Measurements from ENCODE around the gene ZFAND3. TPM values are rescaled to one million over a fixed set of nuclear protein-coding genes. Genes with fewer than 3 reads are reported as not detected.

ZFAND3 gene
- total and polyA plus RNA-seq, 10 of the 15 experiments (the other 5 are each of a cell fraction or from before 2014, with no cell fraction given): 0.90 to 34.4 (median 16.3) TPM

- Histone ChIP-seq H3K9ac (ENCODE audit: control insufficient read depth, insufficient read depth, low read length) (no peak overlapping the region), H3K4me2 (ENCODE audit: control insufficient read depth, insufficient read depth) (no peak overlapping the region), H4K20me1 (ENCODE audit: control insufficient read depth, insufficient read depth) (no peaks in the 10 kb centered on the region; the same call in 1 of the 2 replicates), H3K36me3 (ENCODE audit: control insufficient read depth in 2 of 2, insufficient read depth in 2 of 2, low read length in 1 of 2) (no peaks in the 10 kb centered on the region; a peak in 1 of 4 replicates), H3K27ac (ENCODE audit: control insufficient read depth, insufficient read depth) (no peak overlapping the region), H3K4me1 (ENCODE audit: control insufficient read depth, insufficient read depth, low read length) (peaks cover 8% of the 10 kb centered on the region), H3K9me3 (replicated peaks; ENCODE audit: control insufficient read depth, insufficient read depth, low read length) (no peaks in the 10 kb centered on the region), H3K79me2 (ENCODE audit: control insufficient read depth, insufficient read depth, low read length) (peaks cover 61% of the 10 kb centered on the region), H3K27me3 (replicated peaks in 1 of 2; ENCODE audit: control insufficient read depth in 2 of 2, insufficient read depth in 2 of 2, low read length in 1 of 2) (no peaks in the 10 kb centered on the region), H3K4me3 (no peak overlapping the region), H2AFZ (ENCODE audit: control insufficient read depth, low read depth, low read length) (no peak overlapping the region)
- BruUV-seq (replicated peaks): no TSS peak
- no peak for FAIRE-seq
- WGBS (ENCODE audit: insufficient coverage, insufficient replicate concordance, low lambda C conversion rate, missing lambda C conversion rate): 100% methylated on average over 1 of the region's 1 CpG
- ATAC-seq: no peak
- DNase-seq (ENCODE audit: low read depth, low spot score): no peak
- TF ChIP-seq RUNX3 (IDR thresholded peaks at IDR 0.05; ENCODE audit: low read length) (no peak), CHD4 (IDR thresholded peaks at IDR 0.05) (no peak), MXI1 (IDR thresholded peaks at IDR 0.05; ENCODE audit: low read depth, low read length) (no peak), SIN3A (IDR thresholded peaks at IDR 0.05; ENCODE audit: low read depth, low read length) (no peak), FOXK2 (IDR thresholded peaks at IDR 0.05) (no peak), SUZ12 (IDR thresholded peaks at IDR 0.05; ENCODE audit: unreplicated experiment) (no peak)
- ChIA-PET CTCF (interaction anchor here (0.6 to 1.8 kb wide), 4 partner anchors 9 to 623 kb away, joined by 3 to 5 read pairs (median 4); no protein-coding TSS in a partner anchor), SMC1A (ENCODE audit: uncharacterized antibody, unreplicated experiment) (interaction anchor here (0.6 to 1.6 kb wide), 5 partner anchors 14 to 644 kb away, joined by 3 to 4 read pairs (median 3); no protein-coding TSS in a partner anchor), RAD21 (ENCODE audit: unreplicated experiment) (interaction anchor here (1.1 to 1.6 kb wide), 2 partner anchors 9 to 61 kb away, joined by 3 read pairs; no protein-coding TSS in a partner anchor), POLR2A (no interaction called here)
- in situ Hi-C loops (cut with MboI) (no loop called here), intact Hi-C loops (cut with micrococcal nuclease; ENCODE audit: unreplicated experiment) (no loop called here)
Measured at GRCh38 chr6:37851997-37852524, 32.5 kb downstream of the ZFAND3 start.

DNA sequence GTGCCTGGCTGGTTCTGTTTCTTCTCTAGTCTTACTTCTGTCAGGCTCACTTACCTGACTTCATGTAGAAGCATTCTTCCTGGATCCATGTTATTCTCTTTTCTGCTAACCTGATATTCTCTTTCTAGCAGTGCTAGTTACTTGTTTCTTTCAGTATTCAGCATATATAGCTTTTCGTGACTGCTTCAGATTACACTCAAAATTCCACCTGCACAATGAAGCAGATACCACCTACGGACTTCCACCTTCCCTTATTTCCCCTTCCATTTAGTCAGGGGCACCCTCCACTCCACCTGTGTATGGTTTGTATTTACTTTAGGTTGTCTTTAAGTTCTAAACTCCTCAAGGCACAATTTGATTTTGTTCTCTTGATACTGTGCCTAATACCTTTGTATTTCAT, 36.8 kb downstream of the ZFAND3 start:
- no TSS peak for BruUV-seq (replicated peaks)
- no peak for TF ChIP-seq MEF2B (IDR thresholded peaks at IDR 0.05; ENCODE audit: partially characterized antibody, poor library complexity, severe bottlenecking)
- no peak for TF ChIP-seq TCF3 (IDR thresholded peaks at IDR 0.05; ENCODE audit: borderline replicate concordance, insufficient read depth, low read depth, low read length)
- TF ChIP-seq, protein P1, sequence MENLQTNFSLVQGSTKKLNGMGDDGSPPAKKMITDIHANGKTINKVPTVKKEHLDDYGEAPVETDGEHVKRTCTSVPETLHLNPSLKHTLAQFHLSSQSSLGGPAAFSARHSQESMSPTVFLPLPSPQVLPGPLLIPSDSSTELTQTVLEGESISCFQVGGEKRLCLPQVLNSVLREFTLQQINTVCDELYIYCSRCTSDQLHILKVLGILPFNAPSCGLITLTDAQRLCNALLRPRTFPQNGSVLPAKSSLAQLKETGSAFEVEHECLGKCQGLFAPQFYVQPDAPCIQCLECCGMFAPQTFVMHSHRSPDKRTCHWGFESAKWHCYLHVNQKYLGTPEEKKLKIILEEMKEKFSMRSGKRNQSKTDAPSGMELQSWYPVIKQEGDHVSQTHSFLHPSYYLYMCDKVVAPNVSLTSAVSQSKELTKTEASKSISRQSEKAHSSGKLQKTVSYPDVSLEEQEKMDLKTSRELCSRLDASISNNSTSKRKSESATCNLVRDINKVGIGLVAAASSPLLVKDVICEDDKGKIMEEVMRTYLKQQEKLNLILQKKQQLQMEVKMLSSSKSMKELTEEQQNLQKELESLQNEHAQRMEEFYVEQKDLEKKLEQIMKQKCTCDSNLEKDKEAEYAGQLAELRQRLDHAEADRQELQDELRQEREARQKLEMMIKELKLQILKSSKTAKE (IDR thresholded peaks at IDR 0.05; ENCODE audit: low read depth, poor library complexity, severe bottlenecking): no peak
- TF ChIP-seq SMAD5 (IDR thresholded peaks at IDR 0.05; ENCODE audit: low read depth): no peak
- no peak for TF ChIP-seq CREB1 (IDR thresholded peaks at IDR 0.05; ENCODE audit: low read depth)
- TF ChIP-seq, protein P2, sequence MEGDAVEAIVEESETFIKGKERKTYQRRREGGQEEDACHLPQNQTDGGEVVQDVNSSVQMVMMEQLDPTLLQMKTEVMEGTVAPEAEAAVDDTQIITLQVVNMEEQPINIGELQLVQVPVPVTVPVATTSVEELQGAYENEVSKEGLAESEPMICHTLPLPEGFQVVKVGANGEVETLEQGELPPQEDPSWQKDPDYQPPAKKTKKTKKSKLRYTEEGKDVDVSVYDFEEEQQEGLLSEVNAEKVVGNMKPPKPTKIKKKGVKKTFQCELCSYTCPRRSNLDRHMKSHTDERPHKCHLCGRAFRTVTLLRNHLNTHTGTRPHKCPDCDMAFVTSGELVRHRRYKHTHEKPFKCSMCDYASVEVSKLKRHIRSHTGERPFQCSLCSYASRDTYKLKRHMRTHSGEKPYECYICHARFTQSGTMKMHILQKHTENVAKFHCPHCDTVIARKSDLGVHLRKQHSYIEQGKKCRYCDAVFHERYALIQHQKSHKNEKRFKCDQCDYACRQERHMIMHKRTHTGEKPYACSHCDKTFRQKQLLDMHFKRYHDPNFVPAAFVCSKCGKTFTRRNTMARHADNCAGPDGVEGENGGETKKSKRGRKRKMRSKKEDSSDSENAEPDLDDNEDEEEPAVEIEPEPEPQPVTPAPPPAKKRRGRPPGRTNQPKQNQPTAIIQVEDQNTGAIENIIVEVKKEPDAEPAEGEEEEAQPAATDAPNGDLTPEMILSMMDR (IDR thresholded peaks at IDR 0.05 in 2 of 3, conservative IDR thresholded peaks at IDR 0.05 in 1 of 3; ENCODE audit: control insufficient read depth in 2 of 3, extremely low read depth in 1 of 3, insufficient read depth in 1 of 3, low read depth in 3 of 3, low read length in 3 of 3): no peak
- no peak for TF ChIP-seq SMAD1 (IDR thresholded peaks at IDR 0.05; ENCODE audit: low read depth, partially characterized antibody)
- no peak for TF ChIP-seq PML (IDR thresholded peaks at IDR 0.05; ENCODE audit: low read length)

More for the DNA sequence above, 36.8 kb downstream of the ZFAND3 start:
- FAIRE-seq (no peak), DNase-seq (ENCODE audit: low read depth, low spot score) (no peak), ATAC-seq (no peak)
- H4K20me1 ChIP-seq (ENCODE audit: control insufficient read depth, insufficient read depth): peaks cover 3% of the 10 kb centered on the region; the same call in 1 of the 2 replicates
- H3K9ac ChIP-seq (ENCODE audit: control insufficient read depth, insufficient read depth, low read length): no peak overlapping the region
- in situ Hi-C loops (cut with MboI): no loop called here
- H3K4me3 ChIP-seq: no peak overlapping the region
- ChIA-PET RAD21 (ENCODE audit: unreplicated experiment) (interaction anchor here (3.5 kb wide), 1 partner anchor 65 kb away, joined by 16 read pairs; no protein-coding TSS in a partner anchor), POLR2A (interaction anchor here (0.6 to 1.2 kb wide), 2 partner anchors 74 to 138 kb away, joined by 3 read pairs; no protein-coding TSS in a partner anchor), CTCF (interaction anchor here (0.7 to 4.3 kb wide), 5 partner anchors 10 to 561 kb away, joined by 3 to 21 read pairs (median 3); no protein-coding TSS in a partner anchor), SMC1A (ENCODE audit: uncharacterized antibody, unreplicated experiment) (interaction anchor here (1.2 to 1.7 kb wide), 2 partner anchors 29 to 33 kb away, joined by 3 to 6 read pairs; no protein-coding TSS in a partner anchor)
- H3K27me3 ChIP-seq (replicated peaks in 1 of 2; ENCODE audit: control insufficient read depth in 2 of 2, insufficient read depth in 2 of 2, low read length in 1 of 2): no peaks in the 10 kb centered on the region
- H2AFZ ChIP-seq (ENCODE audit: control insufficient read depth, low read depth, low read length): no peak overlapping the region
- H3K36me3 ChIP-seq (ENCODE audit: control insufficient read depth in 2 of 2, insufficient read depth in 2 of 2, low read length in 1 of 2): no peaks in the 10 kb centered on the region; a peak in 1 of 4 replicates
- WGBS (ENCODE audit: insufficient coverage, insufficient replicate concordance, low lambda C conversion rate, missing lambda C conversion rate): 100% methylated on average over 2 of the region's 2 CpGs
- no peak overlapping the region for H3K27ac ChIP-seq (ENCODE audit: control insufficient read depth, insufficient read depth)
- no peak overlapping the region for H3K4me2 ChIP-seq (ENCODE audit: control insufficient read depth, insufficient read depth)
- no peaks in the 10 kb centered on the region for H3K4me1 ChIP-seq (ENCODE audit: control insufficient read depth, insufficient read depth, low read length)
- intact Hi-C loops (cut with micrococcal nuclease; ENCODE audit: unreplicated experiment): no loop called here
- H3K9me3 ChIP-seq (replicated peaks; ENCODE audit: control insufficient read depth, insufficient read depth, low read length): no peaks in the 10 kb centered on the region
- H3K79me2 ChIP-seq (ENCODE audit: control insufficient read depth, insufficient read depth, low read length): peaks cover 49% of the 10 kb centered on the region
